IPS DF 4.7 (cell line): ENCODE measurements around the gene POTEB.
"Not testable (repeated sequence)": the region's sequence is repeated elsewhere in the genome, so short reads cannot be mapped to it uniquely, and the experiment has no call there.

Source experiments
- DNase-seq: peaks from one replicate; pipeline ENCODE4 v3.0.0-alpha.2; 2013; ENCODE audit warnings: low spot score; ENCODE audit errors: extremely low read depth

Gene POTEB

DNA sequence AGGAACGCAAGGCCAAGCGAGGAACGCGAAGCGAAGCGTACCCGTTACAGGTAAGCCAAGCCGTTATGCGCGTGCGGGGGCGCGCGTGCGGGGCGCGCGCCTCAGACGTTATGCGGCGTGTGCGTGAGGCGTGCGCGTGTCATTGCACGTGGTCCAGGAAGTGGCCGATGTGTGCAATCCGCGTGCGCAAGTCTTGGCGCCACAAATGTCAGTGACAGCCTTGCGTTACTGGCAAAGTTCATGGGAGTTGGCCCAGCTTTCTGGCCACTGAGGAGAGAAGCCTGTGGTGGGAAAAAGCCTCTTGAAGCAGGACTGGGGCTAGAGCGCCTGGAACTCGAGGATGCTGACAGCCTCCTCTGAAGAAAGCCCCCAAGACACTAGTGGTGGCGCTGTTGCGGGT is at the start of gene POTEB:
POTEB (minus strand) TSS at position 101 of the 400 bp plus-strand sequence. CDS start 489 bp downstream, outside the sequence.
- DNase-seq: not testable (repeated sequence)

DNA sequence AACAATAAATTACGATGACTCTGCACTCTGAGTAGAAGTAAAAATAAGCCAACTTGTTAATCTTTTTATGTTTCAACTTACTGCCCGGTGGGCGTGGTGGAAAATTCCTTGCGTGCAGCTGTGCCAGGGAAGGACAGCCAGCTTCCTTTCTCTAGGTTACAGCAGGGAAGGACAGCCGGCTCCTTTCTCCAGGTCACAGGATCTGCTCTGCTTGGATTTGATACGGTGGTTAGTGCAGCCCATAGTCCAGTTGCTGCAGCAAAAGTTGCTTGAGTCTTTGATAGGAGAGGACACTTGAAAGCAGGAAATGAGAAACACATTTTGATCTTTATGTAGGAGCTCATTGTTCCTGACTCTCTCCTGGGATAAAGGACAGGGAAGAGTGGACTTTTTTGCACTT is 13.4 kb upstream of the POTEB start:
- DNase-seq: not testable (repeated sequence)

DNA sequence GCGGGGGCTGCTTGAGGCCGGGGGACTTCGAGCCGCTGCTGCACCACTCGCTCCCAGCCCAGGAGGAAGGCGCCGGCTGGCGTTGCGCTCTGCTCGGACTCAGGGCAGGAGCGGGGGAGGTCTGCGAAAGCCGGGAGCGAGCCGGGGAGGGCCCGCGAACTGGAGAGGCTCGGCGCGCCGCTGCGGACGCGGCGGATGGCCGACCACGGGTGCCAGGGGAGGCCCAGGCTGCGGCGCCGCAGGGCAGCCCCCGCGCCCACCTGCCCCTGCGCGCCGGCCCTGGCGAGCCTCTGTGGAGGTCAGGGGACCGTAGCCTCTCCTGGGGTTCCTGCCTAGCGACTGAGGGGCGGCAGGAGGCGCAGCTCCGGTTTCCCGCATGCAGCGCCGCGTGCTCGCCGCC is 12.0 kb upstream of the POTEB start:
- not testable (repeated sequence) for DNase-seq

DNA sequence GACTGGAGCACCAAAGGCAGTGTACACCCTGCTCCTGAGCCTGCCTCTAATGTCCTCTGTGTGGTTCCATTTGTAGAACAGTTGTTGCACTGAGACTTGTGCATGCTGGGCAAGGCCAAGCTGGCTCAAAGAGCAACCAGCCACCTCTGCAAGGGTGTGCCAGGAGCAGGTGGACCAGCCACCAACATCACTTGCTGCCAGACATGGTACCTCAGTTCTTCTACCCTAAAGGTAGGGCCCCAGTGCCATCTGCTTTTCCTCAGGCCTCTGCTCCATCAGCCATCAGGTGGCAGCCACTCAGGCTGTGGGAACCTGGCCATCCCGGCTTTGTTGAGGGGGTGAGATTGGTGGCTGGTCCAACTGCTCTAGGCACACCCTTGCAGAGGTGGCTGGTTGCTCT is 38.7 kb downstream of the POTEB start:
- DNase-seq: not testable (repeated sequence)
